Pancreas (tissue), 10 donors: ENCODE results near the gene SEMA7A. TPM values are rescaled to one million over a fixed set of nuclear protein-coding genes. Genes with fewer than 3 reads are reported as not detected.
A peak's percentile ranks its signal among the peaks of the same experiment; 100 is the strongest.
"Not testable (repeated sequence)": the region's sequence is repeated elsewhere in the genome, so short reads cannot be mapped to it uniquely, and the experiment has no call there.

Source experiments
- ATAC-seq, 4 donors: fragments of 200-7000 bp; cut with Tn5 transposase; one replicate each; pipeline versions ENCODE4 v1.8.0 to v1.9.1; 2020; ENCODE audit warnings: mild to moderate bottlenecking in 4 of 4, moderate library complexity in 4 of 4
- DNase-seq, 6 donors: peaks; one replicate each; pipeline ENCODE4 v3.0.0-alpha.2; 2020
- FAIRE-seq: peaks from 2 replicates; lab custom pipeline; 2012; peaks lifted over from hg19 to GRCh38; lab: Jason Lieb, UNC
- H3K27ac ChIP-seq, 4 donors: fragments of 200-600 bp; sonication (generic); 1 replicate in 3 of 4; 2 replicates in 1 of 4; pipeline versions ENCODE4 v1.5.0 to v1.8.0; 2020
- H3K27me3 ChIP-seq, 4 donors: fragments of 200-600 bp; one replicate each; pipeline ENCODE4 v1.8.0; 2021
- H3K36me3 ChIP-seq, 3 donors: fragments of 200-600 bp; sonication (generic) in 1 of 3; one replicate each; pipeline versions ENCODE4 v1.5.0 to v1.8.0; 2020 to 2021
- H3K4me1 ChIP-seq, 3 donors: fragments of 200-600 bp; one replicate each; pipeline ENCODE4 v1.8.0; 2021
- H3K4me3 ChIP-seq, 4 donors: fragments of 200-600 bp; sonication (generic) in 2 of 4; one replicate each; pipeline versions ENCODE4 v1.5.0 to v1.8.0; 2020 to 2021
- H3K9me3 ChIP-seq, 4 donors: fragments of 200-600 bp; one replicate each; pipeline ENCODE4 v1.8.0; 2021
- WGBS, 2 donors: extraction: QIAGEN DNeasy Blood & Tissue Kit; methylation state at CpG; one replicate each; pipeline ENCODE4 v1.1.7; 2013; 5-methylcytosine and 5-hydroxymethylcytosine counted together
- intact Hi-C, 3 donors: fragments of 100-400 bp; cut with DNase I; formaldehyde crosslinking; loops; one replicate each; pipeline versions ENCODE4 v1.11.1 to v1.14.2; 2022
- polyA plus RNA-seq, 2 donors: library from polyadenylated mRNA; stranded (reverse); fragments of 200-250 nt; gene quantifications; one replicate each; pipeline ENCODE4 v1.2.3, GENCODE V29; 2013
- total RNA-seq, 6 donors: library from RNA; stranded (reverse); fragmentation: NEBNext Ultra II Directional in 4 of 6; extraction: Animal tissue kit (Norgen Biotek cat#: 25700) in 4 of 6; gene quantifications; one replicate each; pipeline versions ENCODE4 v1.2.1 to v1.2.4, GENCODE V29; 2021 to 2023
- TF ChIP-seq, protein P1 (sequence below), 4 donors: fragments of 200-600 bp; sonication (generic) in 3 of 4; IDR thresholded peaks; one replicate each; pipeline versions ENCODE4 v1.5.0 to v1.8.0; 2021; ENCODE audit warnings: antibody characterized with exemption in 4 of 4
- donor health status: healthy with polysubstance abuse.
- donor health status: DM: no; HTN: no; CAD: no; lungs with moderate emphysema.
- donor health status: DM: no; HTN: no; CAD: no.
- donor health status: control.
- donor health status: control.
- donor health status: Bipolar disorder and iron deficiency.
- donor health status: DM: yes; HTN: yes; CAD: no.
- donor health status: DM: no; HTN: no; CAD: no.
- donor health status: DM: no; HTN: no; CAD: no.
- donor health status: DM: yes; HTN: yes; CAD: no.

The SEMA7A gene, protein sequence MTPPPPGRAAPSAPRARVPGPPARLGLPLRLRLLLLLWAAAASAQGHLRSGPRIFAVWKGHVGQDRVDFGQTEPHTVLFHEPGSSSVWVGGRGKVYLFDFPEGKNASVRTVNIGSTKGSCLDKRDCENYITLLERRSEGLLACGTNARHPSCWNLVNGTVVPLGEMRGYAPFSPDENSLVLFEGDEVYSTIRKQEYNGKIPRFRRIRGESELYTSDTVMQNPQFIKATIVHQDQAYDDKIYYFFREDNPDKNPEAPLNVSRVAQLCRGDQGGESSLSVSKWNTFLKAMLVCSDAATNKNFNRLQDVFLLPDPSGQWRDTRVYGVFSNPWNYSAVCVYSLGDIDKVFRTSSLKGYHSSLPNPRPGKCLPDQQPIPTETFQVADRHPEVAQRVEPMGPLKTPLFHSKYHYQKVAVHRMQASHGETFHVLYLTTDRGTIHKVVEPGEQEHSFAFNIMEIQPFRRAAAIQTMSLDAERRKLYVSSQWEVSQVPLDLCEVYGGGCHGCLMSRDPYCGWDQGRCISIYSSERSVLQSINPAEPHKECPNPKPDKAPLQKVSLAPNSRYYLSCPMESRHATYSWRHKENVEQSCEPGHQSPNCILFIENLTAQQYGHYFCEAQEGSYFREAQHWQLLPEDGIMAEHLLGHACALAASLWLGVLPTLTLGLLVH
- total RNA-seq (1 to 10 TPM in 2 of 6 donors, under 1 TPM in 4; 0.37 to 5.6 (median 0.75) TPM), polyA plus RNA-seq (1 to 10 TPM in 1 of 2 donors, under 1 TPM in 1; 0.53 to 1.1 TPM)

DNA sequence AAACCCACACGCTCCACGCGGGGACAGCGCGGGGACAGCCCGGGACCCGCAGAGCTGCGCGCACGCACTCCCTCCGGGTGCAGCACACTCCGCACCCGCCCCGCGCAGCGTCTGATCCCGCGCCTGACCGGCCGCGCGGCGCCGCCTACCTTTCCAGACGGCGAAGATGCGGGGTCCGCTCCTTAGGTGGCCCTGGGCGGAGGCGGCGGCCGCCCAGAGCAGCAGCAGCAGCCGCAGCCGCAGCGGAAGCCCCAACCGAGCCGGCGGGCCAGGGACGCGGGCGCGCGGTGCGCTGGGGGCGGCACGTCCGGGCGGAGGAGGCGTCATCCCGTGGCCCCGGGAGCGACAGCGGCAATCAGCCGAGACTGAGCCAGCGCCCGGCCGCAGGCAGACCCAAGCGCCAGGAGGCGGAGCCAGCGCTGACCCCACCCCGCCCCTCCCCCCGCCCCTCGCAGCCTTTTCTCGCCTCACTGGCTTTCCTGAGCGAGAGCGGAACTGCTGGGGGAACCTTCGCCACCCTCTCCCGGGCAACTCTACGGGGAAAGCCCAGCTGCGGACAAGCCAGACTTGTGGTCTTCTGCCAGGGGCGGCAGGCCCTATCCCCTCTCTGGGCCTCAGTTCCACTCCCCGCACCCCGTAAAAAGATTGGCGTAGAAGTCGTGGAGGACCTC, at the start of gene SEMA7A:
SEMA7A (minus strand) TSS at position 367 of the 671 bp plus-strand sequence; CDS start at position 327, 40 bp downstream.
- TF ChIP-seq, protein P1, sequence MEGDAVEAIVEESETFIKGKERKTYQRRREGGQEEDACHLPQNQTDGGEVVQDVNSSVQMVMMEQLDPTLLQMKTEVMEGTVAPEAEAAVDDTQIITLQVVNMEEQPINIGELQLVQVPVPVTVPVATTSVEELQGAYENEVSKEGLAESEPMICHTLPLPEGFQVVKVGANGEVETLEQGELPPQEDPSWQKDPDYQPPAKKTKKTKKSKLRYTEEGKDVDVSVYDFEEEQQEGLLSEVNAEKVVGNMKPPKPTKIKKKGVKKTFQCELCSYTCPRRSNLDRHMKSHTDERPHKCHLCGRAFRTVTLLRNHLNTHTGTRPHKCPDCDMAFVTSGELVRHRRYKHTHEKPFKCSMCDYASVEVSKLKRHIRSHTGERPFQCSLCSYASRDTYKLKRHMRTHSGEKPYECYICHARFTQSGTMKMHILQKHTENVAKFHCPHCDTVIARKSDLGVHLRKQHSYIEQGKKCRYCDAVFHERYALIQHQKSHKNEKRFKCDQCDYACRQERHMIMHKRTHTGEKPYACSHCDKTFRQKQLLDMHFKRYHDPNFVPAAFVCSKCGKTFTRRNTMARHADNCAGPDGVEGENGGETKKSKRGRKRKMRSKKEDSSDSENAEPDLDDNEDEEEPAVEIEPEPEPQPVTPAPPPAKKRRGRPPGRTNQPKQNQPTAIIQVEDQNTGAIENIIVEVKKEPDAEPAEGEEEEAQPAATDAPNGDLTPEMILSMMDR (IDR thresholded peaks at IDR 0.05): no peak
- FAIRE-seq: no peak
- WGBS, 2 donors: 4 to 5% methylated on average over 36 to 75 of the region's 75 CpGs

DNA sequence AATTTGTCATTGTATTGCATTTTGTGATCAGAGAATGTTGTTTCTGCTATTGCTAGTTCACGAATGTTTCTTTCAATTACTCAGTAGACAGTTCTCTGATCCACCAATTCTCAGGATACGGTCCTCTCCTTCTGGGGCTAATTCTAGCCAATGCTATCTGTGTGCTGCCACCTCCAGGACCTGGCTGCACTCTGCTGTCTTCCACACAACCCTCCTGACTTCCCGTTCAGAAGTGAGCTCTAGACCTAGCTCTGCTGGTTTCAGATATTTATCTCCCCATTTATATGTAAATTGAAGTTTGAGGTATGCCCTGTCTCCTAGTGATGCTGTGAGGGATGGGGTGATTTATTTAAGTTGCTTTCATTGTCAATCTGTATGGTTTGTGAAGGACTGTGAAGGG, 48.9 kb upstream of the SEMA7A start:
- DNase-seq (no peak), ATAC-seq (no peak), FAIRE-seq (no peak)
- intact Hi-C loops: no loop called here
- no peaks in the 10 kb centered on the region for H3K36me3 ChIP-seq
- TF ChIP-seq, protein P1 (IDR thresholded peaks at IDR 0.05): no peak
- H3K9me3 ChIP-seq: no peaks in the 10 kb centered on the region
- no peaks in the 10 kb centered on the region for H3K4me1 ChIP-seq
- no peak overlapping the region for H3K4me3 ChIP-seq
- H3K27ac ChIP-seq: no peak overlapping the region
- 80 to 84% methylated on average over 3 of the region's 3 CpGs for WGBS, 2 donors
- no peaks in the 10 kb centered on the region for H3K27me3 ChIP-seq

More for the DNA sequence above, at the start of gene SEMA7A:
- H3K9me3 ChIP-seq: no peaks in the 10 kb centered on the region
- no peaks in the 10 kb centered on the region for H3K36me3 ChIP-seq
- DNase-seq (peak; percentile 72 to 88 (median 80)), ATAC-seq (peak; percentile 86 to 94 (median 92))
- peak within 1 kb of the TSS; percentile 51 to 80 (median 64) for H3K4me3 ChIP-seq
- no peak within 1 kb of the TSS for H3K27ac ChIP-seq
- H3K4me1 ChIP-seq: peaks cover 5 to 13% (median 10%) of the 10 kb centered on the region in 3 donors
- H3K27me3 ChIP-seq: no peaks in the 10 kb centered on the region
- intact Hi-C loops: no loop called here

DNA sequence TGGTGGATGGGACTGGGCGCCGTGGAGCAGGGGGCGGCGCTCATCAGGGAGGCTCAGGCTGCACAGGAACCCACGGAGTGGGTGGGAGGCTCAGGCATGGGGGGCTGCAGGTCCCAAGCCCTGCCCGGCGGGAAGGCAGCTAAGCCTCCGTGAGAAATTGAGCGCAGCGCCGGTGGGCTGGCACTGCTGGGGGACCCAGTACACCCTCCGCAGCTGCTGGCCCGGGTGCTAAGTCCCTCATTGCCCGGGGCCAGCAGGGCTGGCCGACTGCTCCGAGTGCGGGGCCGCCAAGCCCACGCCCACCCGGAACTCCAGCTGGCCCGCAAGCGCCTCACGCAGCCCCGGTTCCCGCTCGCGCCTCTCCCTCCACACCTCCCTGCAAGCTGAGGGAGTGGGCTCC, 46.6 kb upstream of the SEMA7A start:
- H3K4me3 ChIP-seq, H3K9me3 ChIP-seq, H3K27me3 ChIP-seq, H3K4me1 ChIP-seq, H3K27ac ChIP-seq, intact Hi-C loops, ATAC-seq, FAIRE-seq, H3K36me3 ChIP-seq: not testable (repeated sequence)
- DNase-seq: peak in 1 of 6 donors; percentile 40
- WGBS, 2 donors: 96 to 97% methylated on average over 25 to 27 of the region's 27 CpGs

DNA sequence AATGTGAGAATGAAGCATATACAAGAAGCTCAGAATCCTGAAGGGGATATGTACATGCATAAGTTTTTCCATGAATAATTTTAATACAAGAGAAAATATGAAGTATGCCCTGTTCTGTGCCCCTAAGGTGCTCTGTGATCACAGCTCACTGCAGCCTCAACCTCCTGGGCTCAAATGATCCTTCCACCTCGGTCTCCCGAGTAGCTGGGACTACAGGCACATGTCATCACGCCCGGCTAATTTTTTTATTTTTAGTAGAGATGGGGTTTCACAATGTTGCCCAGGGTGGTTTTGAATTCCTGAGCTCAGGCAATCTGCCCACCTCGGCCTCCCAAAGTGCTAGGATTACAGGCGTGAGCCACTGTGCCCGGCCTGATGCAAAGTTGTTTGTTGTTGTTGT, 37.9 kb upstream of the SEMA7A start:
- H3K4me1 ChIP-seq, H3K4me3 ChIP-seq, DNase-seq, H3K9me3 ChIP-seq, H3K27me3 ChIP-seq, intact Hi-C loops, ATAC-seq, H3K36me3 ChIP-seq, FAIRE-seq, H3K27ac ChIP-seq: not testable (repeated sequence)
- WGBS, 2 donors: 91 to 96% methylated on average over 7 of the region's 7 CpGs

DNA sequence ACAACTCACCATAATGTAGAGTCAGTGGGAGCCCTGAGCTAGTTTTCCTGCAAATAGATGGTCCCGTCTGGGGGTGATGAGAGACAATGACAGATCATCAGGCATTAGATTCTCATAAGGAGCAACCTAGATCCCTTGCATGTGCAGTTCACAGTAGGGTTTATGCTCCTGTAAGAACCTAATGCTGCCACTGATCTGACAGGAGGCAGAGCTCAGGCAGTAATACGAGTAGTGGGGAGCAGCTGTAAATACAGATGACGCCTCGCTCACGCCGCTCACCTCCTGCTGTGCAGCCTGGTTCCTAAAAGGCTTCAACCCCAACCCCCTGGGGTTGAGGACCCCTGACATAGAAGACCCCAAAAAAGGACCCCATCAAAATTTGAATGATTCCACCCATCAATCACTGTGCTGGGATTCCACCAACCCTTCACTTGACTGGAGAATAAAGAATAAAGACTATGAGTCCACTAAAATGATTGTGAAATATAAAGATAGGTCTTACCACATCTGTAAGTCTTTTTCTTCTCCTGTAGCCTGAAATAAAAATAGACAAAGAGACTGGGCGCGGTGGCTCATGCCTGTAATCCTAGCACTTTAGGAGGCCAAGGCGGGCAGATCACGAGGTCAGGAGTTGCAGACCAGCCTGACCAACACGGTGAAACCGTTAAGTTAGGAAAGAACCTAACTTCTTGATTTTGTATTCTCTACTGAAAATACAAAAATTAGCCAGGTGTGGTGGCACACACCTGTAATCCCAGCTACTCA, 37.1 kb upstream of the SEMA7A start:
- no peak for FAIRE-seq
- TF ChIP-seq, protein P1 (IDR thresholded peaks at IDR 0.05): no peak
- 93 to 98% methylated on average over 12 of the region's 12 CpGs for WGBS, 2 donors

More for the DNA sequence above, 37.1 kb upstream of the SEMA7A start:
- intact Hi-C loops: no loop called here
- Histone ChIP-seq H3K36me3 (no peaks in the 10 kb centered on the region), H3K9me3 (no peaks in the 10 kb centered on the region), H3K4me3 (no peak overlapping the region), H3K27ac (no peak overlapping the region), H3K27me3 (no peaks in the 10 kb centered on the region), H3K4me1 (no peaks in the 10 kb centered on the region)
- no peak for DNase-seq
- ATAC-seq: no peak
